ENCODE data around the gene TLCD3B. TPM values are rescaled to one million over a fixed set of nuclear protein-coding genes. Genes with fewer than 3 reads are reported as not detected.

The TLCD3B gene
- total RNA-seq, 2 experiments from 2014 or later, result 4.3 to 17.6 TPM

GRCh38 chr16:29991571-29991904, 39.5 kb downstream of the TLCD3B start:
- Histone ChIP-seq H3K79me2 (ENCODE audit: insufficient read depth, low read depth, low read length) (peaks cover 3% of the 10 kb centered on the region; the same call in 1 of the 2 replicates), H3K27ac (ENCODE audit: low read depth, low read length, poor library complexity, severe bottlenecking) (no peak overlapping the region), H2AFZ (ENCODE audit: low read length) (no peak overlapping the region), H4K20me1 (ENCODE audit: insufficient read depth, low read length) (no peaks in the 10 kb centered on the region), H3K4me1 (ENCODE audit: insufficient read depth, low read length, poor library complexity, severe bottlenecking) (peaks cover 21% of the 10 kb centered on the region), H3K4me2 (ENCODE audit: low read length) (no peak overlapping the region), H3K36me3 (ENCODE audit: insufficient read depth, low read length) (peaks cover 74% of the 10 kb centered on the region), H3K9me2 (ENCODE audit: insufficient read depth, low read length) (no peaks in the 10 kb centered on the region), H3K9me3 (ENCODE audit: low read length) (no peaks in the 10 kb centered on the region), H3K4me3 (ENCODE audit: low read depth, low read length, poor library complexity, severe bottlenecking) (no peak overlapping the region)
- ChIA-PET POLR2A (no interaction called here), CTCF (ENCODE audit: unreplicated experiment) (no interaction called here)
- no TSS peak for BruUV-seq (replicated peaks)
- TF ChIP-seq EZH2phosphoT487 (IDR thresholded peaks at IDR 0.05; ENCODE audit: borderline replicate concordance, low read depth, low read length), result no peak
- TF ChIP-seq CTCF (conservative IDR thresholded peaks at IDR 0.05; ENCODE audit: low read length), result no peak
- intact Hi-C loops (cut with micrococcal nuclease; ENCODE audit: unreplicated experiment), result loop anchor here (10.0 kb wide), 1 partner anchor 383 kb away; the partner anchor contains the start of genes MYL11 and TBC1D10B
- no peak for DNase-seq (ENCODE audit: low spot score)

- no peak for TF ChIP-seq CTCF (conservative IDR thresholded peaks at IDR 0.05; ENCODE audit: low read length)
- no peak for TF ChIP-seq EZH2phosphoT487 (IDR thresholded peaks at IDR 0.05; ENCODE audit: borderline replicate concordance, low read depth, low read length)
- no peak overlapping the region for H3K4me2 ChIP-seq (ENCODE audit: low read length)
- no peaks in the 10 kb centered on the region for H3K9me2 ChIP-seq (ENCODE audit: insufficient read depth, low read length)
- H2AFZ ChIP-seq (ENCODE audit: low read length), result no peak overlapping the region
- no peaks in the 10 kb centered on the region for H3K79me2 ChIP-seq (ENCODE audit: insufficient read depth, low read depth, low read length)
- H3K9me3 ChIP-seq (ENCODE audit: low read length), result no peaks in the 10 kb centered on the region
- no peak overlapping the region for H3K4me3 ChIP-seq (ENCODE audit: low read depth, low read length, poor library complexity, severe bottlenecking)
- H3K36me3 ChIP-seq (ENCODE audit: insufficient read depth, low read length), result peaks cover 80% of the 10 kb centered on the region
- H3K27ac ChIP-seq (ENCODE audit: low read depth, low read length, poor library complexity, severe bottlenecking), result no peak overlapping the region
- no TSS peak for BruUV-seq (replicated peaks)
- no peaks in the 10 kb centered on the region for H4K20me1 ChIP-seq (ENCODE audit: insufficient read depth, low read length)
- H3K4me1 ChIP-seq (ENCODE audit: insufficient read depth, low read length, poor library complexity, severe bottlenecking), result peaks cover 21% of the 10 kb centered on the region
- intact Hi-C loops (cut with micrococcal nuclease; ENCODE audit: unreplicated experiment), result loop anchor here (10.0 kb wide), 1 partner anchor 384 kb away; the partner anchor contains the start of genes MYL11 and TBC1D10B
- CTCF ChIA-PET (ENCODE audit: unreplicated experiment), result no interaction called here
- POLR2A ChIA-PET, result no interaction called here
- DNase-seq (ENCODE audit: low spot score), result no peak
These were observed 40.0 kb downstream of the TLCD3B start for GRCh38 chr16:29990883-29991570.

- Histone ChIP-seq H3K36me3 (ENCODE audit: insufficient read depth, low read length) (peaks cover 89% of the 10 kb centered on the region), H3K4me2 (ENCODE audit: low read length) (no peak overlapping the region), H4K20me1 (ENCODE audit: insufficient read depth, low read length) (no peaks in the 10 kb centered on the region), H3K4me3 (ENCODE audit: low read depth, low read length, poor library complexity, severe bottlenecking) (no peak overlapping the region), H2AFZ (ENCODE audit: low read length) (no peak overlapping the region), H3K27ac (ENCODE audit: low read depth, low read length, poor library complexity, severe bottlenecking) (no peak overlapping the region), H3K4me1 (ENCODE audit: insufficient read depth, low read length, poor library complexity, severe bottlenecking) (peaks cover 15% of the 10 kb centered on the region), H3K79me2 (ENCODE audit: insufficient read depth, low read depth, low read length) (no peaks in the 10 kb centered on the region), H3K9me2 (ENCODE audit: insufficient read depth, low read length) (no peaks in the 10 kb centered on the region), H3K9me3 (ENCODE audit: low read length) (no peaks in the 10 kb centered on the region)
- intact Hi-C loops (cut with micrococcal nuclease; ENCODE audit: unreplicated experiment), result loop anchor here (10.0 kb wide), 1 partner anchor 385 kb away; the partner anchor contains the start of genes MYL11 and TBC1D10B
- no peak for DNase-seq (ENCODE audit: low spot score)
- TF ChIP-seq CTCF (conservative IDR thresholded peaks at IDR 0.05; ENCODE audit: low read length) (no peak), EZH2phosphoT487 (IDR thresholded peaks at IDR 0.05; ENCODE audit: borderline replicate concordance, low read depth, low read length) (no peak)
- CTCF ChIA-PET (ENCODE audit: unreplicated experiment), result no interaction called here
- POLR2A ChIA-PET, result no interaction called here
- no TSS peak for BruUV-seq (replicated peaks)
These were observed 41.0 kb downstream of the TLCD3B start for GRCh38 chr16:29990034-29990433.
